CD14-positive monocyte (primary cell): ENCODE results near the gene METTL24. TPM values are rescaled to one million over a fixed set of nuclear protein-coding genes. Genes with fewer than 3 reads are reported as not detected.

Experiments
- DNase-seq, 3 donors: peaks; one replicate each; pipeline ENCODE4 v3.0.0-alpha.2; 2011 to 2022
- H2AFZ ChIP-seq: 2 replicates; pipeline ENCODE4 v1.6.0; 2012; ENCODE audit warnings: mild to moderate bottlenecking, low read depth, low read length, inconsistent platforms; ENCODE audit not compliant: insufficient read depth, poor library complexity, severe bottlenecking
- H3K27ac ChIP-seq, 2 donors: 1 replicate in 1 of 2; 2 replicates in 1 of 2; pipeline ENCODE4 v1.5.1; 2012 to 2013; ENCODE audit warnings: low read length in 2 of 2, control low read depth in 1 of 2, inconsistent platforms in 1 of 2, low read depth in 1 of 2, mild to moderate bottlenecking in 1 of 2
- H3K27me3 ChIP-seq, 2 donors: one replicate each; pipeline versions ENCODE4 v1.6.0 to v1.6.1; 2011 to 2013; ENCODE audit warnings: low read length in 2 of 2; ENCODE audit not compliant: control insufficient read depth in 2 of 2, insufficient read depth in 2 of 2
- H3K36me3 ChIP-seq, 2 donors: replicated peaks in 1 of 2; 1 replicate in 1 of 2; 2 replicates in 1 of 2; pipeline versions ENCODE4 v1.5.1 to v1.6.1; 2012 to 2013; ENCODE audit warnings: low read length in 2 of 2, control low read depth in 1 of 2, inconsistent platforms in 1 of 2, mild to moderate bottlenecking in 1 of 2; ENCODE audit not compliant: insufficient read depth in 2 of 2, control insufficient read depth in 1 of 2
- H3K4me1 ChIP-seq, 2 donors: 1 replicate in 1 of 2; 2 replicates in 1 of 2; pipeline versions ENCODE4 v1.5.1 to v1.6.1; 2012 to 2013; ENCODE audit warnings: low read length in 2 of 2, control low read depth in 1 of 2, inconsistent platforms in 1 of 2, mild to moderate bottlenecking in 1 of 2, moderate library complexity in 1 of 2; ENCODE audit not compliant: insufficient read depth in 2 of 2, control insufficient read depth in 1 of 2
- H3K4me2 ChIP-seq: replicated peaks from 2 replicates; pipeline ENCODE3; 2012; ENCODE audit warnings: low read length, moderate library complexity, mild to moderate bottlenecking; ENCODE audit not compliant: poor library complexity, severe bottlenecking; ENCODE audit errors: extremely low read depth
- H3K4me3 ChIP-seq, 3 experiments: fragments of 200-600 bp in 1 of 3; sonication (generic) in 1 of 3; replicated peaks in 1 of 3; 1 replicate in 2 of 3; 2 replicates in 1 of 3; pipeline ENCODE4 v1.5.1; 2011 to 2013; ENCODE audit warnings: low read length in 3 of 3, mild to moderate bottlenecking in 3 of 3, control low read depth in 2 of 3, low read depth in 2 of 3, inconsistent platforms in 1 of 3, moderate library complexity in 1 of 3
- H3K79me2 ChIP-seq: 2 replicates; pipeline ENCODE4 v1.6.0; 2012; ENCODE audit warnings: mild to moderate bottlenecking, control low read depth, inconsistent platforms, low read length, moderate library complexity; ENCODE audit not compliant: insufficient read depth
- H3K9ac ChIP-seq: 2 replicates; pipeline ENCODE4 v1.6.0; 2017; ENCODE audit warnings: low read length, mild to moderate bottlenecking; ENCODE audit not compliant: insufficient read depth, poor library complexity, severe bottlenecking
- H3K9me3 ChIP-seq, 2 donors: replicated peaks in 1 of 2; 1 replicate in 1 of 2; 2 replicates in 1 of 2; pipeline versions ENCODE4 v1.5.1 to v1.6.1; 2012 to 2013; ENCODE audit warnings: low read length in 2 of 2, control low read depth in 1 of 2; ENCODE audit not compliant: control insufficient read depth in 1 of 2, insufficient read depth in 1 of 2
- H4K20me1 ChIP-seq: 2 replicates; pipeline ENCODE4 v1.6.0; 2012; ENCODE audit warnings: mild to moderate bottlenecking, low read length, control low read depth, moderate library complexity; ENCODE audit not compliant: insufficient read depth
- H3K27ac Mint-ChIP-seq, 7 donors: one replicate each; pipeline ENCODE4 v1.8.0; 2020; ENCODE audit warnings: mild to moderate bottlenecking in 7 of 7, mixed read lengths in 7 of 7, moderate library complexity in 6 of 7, inconsistent platforms in 2 of 7
- H3K27me3 Mint-ChIP-seq, 3 donors: one replicate each; pipeline ENCODE4 v1.8.0; 2021 to 2022; ENCODE audit warnings: low read depth in 3 of 3, mild to moderate bottlenecking in 3 of 3, mixed read lengths in 3 of 3, moderate library complexity in 3 of 3, inconsistent platforms in 1 of 3
- H3K36me3 Mint-ChIP-seq, 2 donors: one replicate each; pipeline ENCODE4 v1.8.0; 2020; ENCODE audit warnings: mixed read lengths in 2 of 2, inconsistent platforms in 1 of 2, mild to moderate bottlenecking in 1 of 2
- H3K4me1 Mint-ChIP-seq: one replicate; pipeline ENCODE4 v1.8.0; 2020; ENCODE audit warnings: mild to moderate bottlenecking, mixed read lengths
- H3K4me3 Mint-ChIP-seq, 2 donors: one replicate each; pipeline ENCODE4 v1.8.0; 2020; ENCODE audit warnings: mild to moderate bottlenecking in 2 of 2, mixed read lengths in 2 of 2, moderate library complexity in 1 of 2
- H3K9me3 Mint-ChIP-seq, 7 donors: one replicate each; pipeline ENCODE4 v1.8.0; 2020 to 2022; ENCODE audit warnings: mixed read lengths in 7 of 7, mild to moderate bottlenecking in 6 of 7, moderate library complexity in 6 of 7, inconsistent platforms in 2 of 7
- WGBS: methylation state at CpG from one replicate; pipeline ENCODE4 v1.1.5; 2013; ENCODE audit warnings: missing lambda C conversion rate; ENCODE audit not compliant: insufficient coverage; 5-methylcytosine and 5-hydroxymethylcytosine counted together
- intact Hi-C, 2 donors: fragments of 100-400 bp; cut with micrococcal nuclease; formaldehyde crosslinking; loops; one replicate each; pipeline versions ENCODE4 v1.15.0 to v1.15.1; 2023
- polyA plus RNA-seq, 3 donors: library from polyadenylated mRNA; depleted of rRNA in 1 of 3; unstranded in 2 of 3; stranded (reverse) in 1 of 3; fragments of 300-500 nt in 2 of 3; fragments of >200 nt in 1 of 3; fragmentation: Illumina TruSeq in 2 of 3; gene quantifications; 1 replicate in 2 of 3; 2 replicates in 1 of 3; pipeline ENCODE4 v1.2.3, GENCODE V29; 2012 to 2021
- TF ChIP-seq, protein P1 (sequence below): fragments of 200-600 bp; IDR thresholded peaks from one replicate; pipeline ENCODE4 v1.8.0; 2022; ENCODE audit warnings: antibody characterized with exemption, mild to moderate bottlenecking

METTL24 gene
- polyA plus RNA-seq, 3 donors: not detected

- no peaks in the 10 kb centered on the region for H3K36me3 ChIP-seq
- no peaks in the 10 kb centered on the region for H3K9me3 ChIP-seq
- TF ChIP-seq, protein P1, sequence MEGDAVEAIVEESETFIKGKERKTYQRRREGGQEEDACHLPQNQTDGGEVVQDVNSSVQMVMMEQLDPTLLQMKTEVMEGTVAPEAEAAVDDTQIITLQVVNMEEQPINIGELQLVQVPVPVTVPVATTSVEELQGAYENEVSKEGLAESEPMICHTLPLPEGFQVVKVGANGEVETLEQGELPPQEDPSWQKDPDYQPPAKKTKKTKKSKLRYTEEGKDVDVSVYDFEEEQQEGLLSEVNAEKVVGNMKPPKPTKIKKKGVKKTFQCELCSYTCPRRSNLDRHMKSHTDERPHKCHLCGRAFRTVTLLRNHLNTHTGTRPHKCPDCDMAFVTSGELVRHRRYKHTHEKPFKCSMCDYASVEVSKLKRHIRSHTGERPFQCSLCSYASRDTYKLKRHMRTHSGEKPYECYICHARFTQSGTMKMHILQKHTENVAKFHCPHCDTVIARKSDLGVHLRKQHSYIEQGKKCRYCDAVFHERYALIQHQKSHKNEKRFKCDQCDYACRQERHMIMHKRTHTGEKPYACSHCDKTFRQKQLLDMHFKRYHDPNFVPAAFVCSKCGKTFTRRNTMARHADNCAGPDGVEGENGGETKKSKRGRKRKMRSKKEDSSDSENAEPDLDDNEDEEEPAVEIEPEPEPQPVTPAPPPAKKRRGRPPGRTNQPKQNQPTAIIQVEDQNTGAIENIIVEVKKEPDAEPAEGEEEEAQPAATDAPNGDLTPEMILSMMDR: no peak
- no peak overlapping the region for H3K4me2 ChIP-seq
- H3K9me3 Mint-ChIP-seq: peaks cover 0 to 1% (median 0%) of the 10 kb centered on the region in 7 donors
- H2AFZ ChIP-seq: no peak overlapping the region
- no peaks in the 10 kb centered on the region for H3K36me3 Mint-ChIP-seq
- no peaks in the 10 kb centered on the region for H3K79me2 ChIP-seq
- H3K4me1 ChIP-seq: peaks cover 8 to 11% of the 10 kb centered on the region in 2 donors
- H3K4me3 ChIP-seq: no peak overlapping the region
- H3K27ac Mint-ChIP-seq: no peak overlapping the region
- H3K27me3 ChIP-seq: no peaks in the 10 kb centered on the region
- peaks cover 0 to 2% (median 0%) of the 10 kb centered on the region in 3 donors for H3K27me3 Mint-ChIP-seq
- no CpG with 5 or more reads among the region's 3 CpGs for WGBS
- peaks cover 16% of the 10 kb centered on the region for H3K4me1 Mint-ChIP-seq
- intact Hi-C loops: no loop called here
- H3K4me3 Mint-ChIP-seq: no peak overlapping the region
- no peak overlapping the region for H3K27ac ChIP-seq
- H4K20me1 ChIP-seq: no peaks in the 10 kb centered on the region
- no peak overlapping the region for H3K9ac ChIP-seq
- DNase-seq: no peak
These were observed 39.2 kb downstream of the METTL24 start for GRCh38 chr6:110318971-110319370.

- WGBS: 100% methylated on average over 2 of the region's 3 CpGs
- no peak overlapping the region for H3K27ac ChIP-seq
- H3K27me3 ChIP-seq: no peaks in the 10 kb centered on the region
- H3K79me2 ChIP-seq: no peaks in the 10 kb centered on the region
- H3K4me2 ChIP-seq: no peak overlapping the region
- TF ChIP-seq, protein P1: no peak
- no peak for DNase-seq
- H3K9me3 ChIP-seq: no peaks in the 10 kb centered on the region
- no peak overlapping the region for H2AFZ ChIP-seq
- Mint-ChIP-seq H3K4me3 (no peak overlapping the region), H3K4me1 (peaks cover 6% of the 10 kb centered on the region), H3K9me3 (no peaks in the 10 kb centered on the region), H3K27me3 (peaks cover 0 to 2% (median 0%) of the 10 kb centered on the region in 3 donors), H3K27ac (no peak overlapping the region), H3K36me3 (no peaks in the 10 kb centered on the region)
- H4K20me1 ChIP-seq: no peaks in the 10 kb centered on the region
- intact Hi-C loops: no loop called here
- no peaks in the 10 kb centered on the region for H3K36me3 ChIP-seq
- H3K4me3 ChIP-seq: no peak overlapping the region
- no peak overlapping the region for H3K9ac ChIP-seq
- H3K4me1 ChIP-seq: peaks cover 0 to 4% of the 10 kb centered on the region in 2 donors
These were observed 40.5 kb downstream of the METTL24 start for GRCh38 chr6:110317646-110318045.
